D341Med (cell line): Measurements from ENCODE around the gene ZNF785.
"Not testable (repeated sequence)": the region's sequence is repeated elsewhere in the genome, so short reads cannot be mapped to it uniquely, and the experiment has no call there.

Source experiments
- DNase-seq: peaks from one replicate; pipeline ENCODE4 v3.0.0; 2012; ENCODE audit warnings: low spot score

ZNF785 gene

GRCh38 chr16:30539000-30539964, 46.2 kb downstream of the ZNF785 start:
- DNase-seq, result no peak

GRCh38 chr16:30536391-30537024, 49.0 kb downstream of the ZNF785 start:
- DNase-seq, result not testable (repeated sequence)

- DNase-seq, result peak; percentile 78
Observed at GRCh38 chr16:30535777-30536190, 49.7 kb downstream of the ZNF785 start.

- DNase-seq, result no peak
Observed at GRCh38 chr16:30535106-30535776, 50.3 kb downstream of the ZNF785 start.

GRCh38 chr16:30534368-30535105, 51.0 kb downstream of the ZNF785 start, which contains the start of gene ZNF747:
TSS of gene ZNF747 (minus strand) at chr16:30534858. CDS start at chr16:30534679, 179 bp downstream.
- DNase-seq, result peak; percentile 92

GRCh38 chr16:30533748-30534367, 51.6 kb downstream of the ZNF785 start:
- DNase-seq, result peak; percentile 49

GRCh38 chr16:30533146-30533522, 52.4 kb downstream of the ZNF785 start:
- DNase-seq, result no peak

GRCh38 chr16:30532285-30533145, 53.0 kb downstream of the ZNF785 start:
- DNase-seq, result no peak
